ENCODE data around the gene TSPYL6.
"Not testable (repeated sequence)": the region's sequence is repeated elsewhere in the genome, so short reads cannot be mapped to it uniquely, and the experiment has no call there.

Gene TSPYL6

DNA sequence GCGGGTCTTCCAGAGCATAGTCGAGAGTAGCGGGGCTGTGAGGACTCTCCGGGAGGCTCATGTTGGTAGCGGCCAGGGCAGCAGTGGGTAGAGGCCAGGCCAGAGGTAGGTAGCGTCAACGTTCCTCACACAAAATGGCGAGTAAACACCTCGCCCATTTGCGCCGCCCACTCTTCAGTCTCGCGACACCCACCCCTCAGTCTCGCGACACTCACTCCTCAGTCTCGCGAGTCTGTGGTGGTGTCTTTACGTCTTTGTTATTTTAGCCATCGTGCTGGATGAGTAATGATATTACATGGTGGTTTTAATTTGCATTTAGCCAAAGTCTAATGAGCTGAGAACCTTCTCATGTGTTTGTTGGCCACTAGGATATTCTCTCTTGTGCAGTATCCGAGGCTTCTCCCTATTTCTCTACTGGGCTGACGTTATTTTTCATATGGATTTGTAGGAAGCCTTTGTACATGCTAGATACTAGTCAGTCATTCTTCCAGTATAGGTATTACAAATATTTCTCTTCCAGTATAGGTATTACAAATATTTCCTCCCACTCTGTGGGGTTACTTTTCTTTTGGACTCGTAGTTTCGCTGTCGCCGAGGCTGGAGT lies at the start of gene TSPYL6:
Gene TSPYL6, minus strand, starts transcription at position 139 of the 604 bp plus-strand sequence. Its CDS starts 78 bp downstream, at position 61.
- FAIRE-seq = no peak

DNA sequence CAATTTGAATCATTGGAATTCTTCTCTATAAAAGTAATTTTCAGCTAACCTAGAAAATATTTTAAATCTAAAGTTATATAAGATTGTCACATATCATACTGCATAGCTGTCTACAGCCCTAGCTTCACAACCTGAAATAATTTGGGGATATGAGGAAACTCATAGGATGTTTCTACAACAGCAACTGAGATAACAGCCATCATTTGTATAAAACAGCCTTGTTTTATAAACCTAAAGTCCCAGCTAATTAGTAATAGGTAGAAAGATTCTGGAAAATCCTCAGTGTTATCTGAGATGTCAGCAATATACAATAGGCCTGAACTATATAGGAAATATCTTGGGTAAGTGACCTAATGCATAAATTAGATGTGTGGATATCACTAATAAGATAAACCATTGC lies 47.6 kb upstream of the TSPYL6 start:
- no peak for FAIRE-seq

DNA sequence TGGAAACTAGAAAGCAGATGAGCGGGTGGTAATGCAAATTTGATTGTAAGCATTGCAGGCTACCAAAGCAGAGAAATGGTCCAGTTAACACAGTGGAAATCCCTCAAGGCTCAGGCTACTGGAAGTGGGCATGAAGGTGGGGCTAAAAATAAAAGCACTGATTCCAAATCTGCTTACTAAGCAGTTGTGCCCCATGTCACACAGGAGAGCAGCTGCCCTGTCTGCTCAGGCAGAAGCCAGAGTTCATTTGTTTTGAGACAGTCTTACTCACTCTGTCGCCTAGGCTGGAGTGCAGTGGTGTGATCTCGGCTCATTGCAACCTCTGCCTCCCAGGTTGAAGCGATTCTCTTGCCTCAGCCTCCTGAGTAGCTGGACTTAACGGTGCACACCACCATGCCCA lies 42.5 kb upstream of the TSPYL6 start:
- no peak for FAIRE-seq

DNA sequence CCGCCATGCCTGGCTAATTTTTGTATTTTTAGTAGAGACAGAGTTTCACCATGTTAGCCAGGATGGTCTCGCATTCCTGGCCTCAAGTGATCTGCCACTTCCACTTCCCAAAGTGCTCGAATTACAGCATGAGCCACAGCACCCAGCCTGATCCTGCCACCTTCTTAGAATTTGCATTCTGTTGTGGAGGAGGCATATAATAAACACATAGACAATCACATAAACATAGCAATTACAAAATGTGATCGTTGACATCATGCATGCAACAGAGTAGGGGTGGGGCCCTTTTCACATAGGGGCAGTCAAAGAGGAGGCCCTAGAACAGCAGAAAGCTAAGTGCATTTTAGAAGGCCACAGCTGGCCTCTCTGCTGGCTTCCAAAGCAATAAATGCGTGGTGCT lies 39.9 kb upstream of the TSPYL6 start:
- no peak for FAIRE-seq

DNA sequence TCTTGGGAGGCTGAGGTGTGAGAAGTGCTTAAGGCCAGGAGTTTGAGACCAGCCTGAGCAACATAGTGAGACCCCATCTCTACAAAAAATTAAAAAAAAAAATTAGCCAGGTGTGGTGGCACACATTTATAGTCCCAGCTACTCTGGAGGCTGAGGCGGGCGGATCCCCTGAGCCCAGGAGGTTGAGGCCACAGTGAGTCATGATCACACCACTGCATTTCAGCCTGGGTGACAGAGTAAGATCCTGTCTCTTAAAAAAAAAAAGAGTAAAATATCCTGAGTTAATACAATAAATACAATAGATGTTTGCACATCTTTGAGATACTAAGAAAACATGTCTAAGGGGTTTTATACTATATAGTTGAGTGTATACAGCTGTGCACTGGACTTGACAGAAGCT lies 38.6 kb upstream of the TSPYL6 start:
- FAIRE-seq = not testable (repeated sequence)

DNA sequence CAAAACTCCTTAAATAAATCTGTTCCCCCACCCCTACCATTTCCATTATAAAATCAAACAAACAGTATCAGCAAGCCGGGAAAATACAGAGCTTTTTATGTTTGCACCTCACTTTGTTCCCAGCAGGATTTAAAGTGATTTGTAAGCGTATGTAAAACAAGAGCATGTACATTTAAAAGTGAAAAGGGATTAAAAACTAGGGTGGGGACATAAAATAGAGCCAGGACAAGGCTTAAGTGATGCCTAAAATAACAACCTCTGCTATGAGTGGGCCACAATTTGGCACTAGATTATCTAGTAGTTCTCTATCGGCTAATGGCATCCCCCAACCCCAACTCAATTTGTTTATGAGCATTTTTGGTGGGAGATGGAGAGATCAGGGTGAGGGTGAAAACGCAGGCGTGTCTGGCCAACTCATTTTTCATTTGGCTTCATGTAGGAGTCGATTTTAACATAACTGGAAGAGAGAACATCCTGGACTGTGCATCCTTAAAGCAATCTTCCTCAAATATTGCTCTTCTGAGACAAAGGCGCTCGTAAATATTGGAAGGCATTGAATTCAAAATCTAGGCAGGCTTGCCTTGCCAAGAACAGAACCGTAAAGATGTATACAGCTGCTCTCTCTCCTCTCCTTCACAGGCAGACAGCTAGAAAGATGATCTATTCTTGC lies 34.5 kb upstream of the TSPYL6 start:
- FAIRE-seq = no peak

DNA sequence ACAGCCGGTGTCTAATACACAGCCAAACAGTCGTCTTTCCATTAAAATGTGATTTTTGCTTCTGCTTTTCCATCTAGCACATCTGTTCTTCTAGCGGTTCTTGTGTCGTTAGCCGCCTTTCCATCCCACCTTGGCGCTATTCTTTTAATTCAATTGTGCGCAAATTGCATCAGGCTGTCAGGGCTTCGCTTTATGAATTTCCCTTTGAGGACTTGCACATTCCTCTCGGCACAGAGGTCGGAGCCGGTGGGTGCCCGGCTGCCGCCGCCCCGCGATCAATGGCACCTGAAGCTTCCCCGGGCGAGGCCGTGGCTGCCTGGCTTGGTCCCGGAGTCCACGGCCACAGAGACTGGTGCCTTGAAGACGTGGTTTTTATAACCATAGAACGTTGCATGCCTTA lies 33.9 kb upstream of the TSPYL6 start:
- FAIRE-seq = no peak

DNA sequence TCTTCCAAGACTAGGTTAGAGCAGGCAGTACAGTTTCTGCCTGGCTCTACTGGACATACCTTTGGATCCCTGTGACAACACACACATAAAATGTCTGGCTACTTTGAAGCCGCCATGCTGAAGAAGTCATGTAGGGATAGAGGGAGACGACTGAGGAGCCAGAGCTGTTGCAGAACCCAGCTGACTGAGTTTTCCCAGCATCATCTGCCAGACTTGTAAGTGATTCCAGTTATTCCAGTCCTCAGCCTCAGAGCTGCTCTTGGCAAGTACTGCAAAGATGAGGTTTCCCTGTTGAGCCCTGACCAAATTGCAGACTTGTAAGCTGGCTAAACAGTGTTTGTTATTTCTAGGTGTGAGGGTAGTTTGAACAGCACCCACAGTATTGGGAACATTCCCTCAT lies 31.5 kb upstream of the TSPYL6 start:
- FAIRE-seq = no peak

DNA sequence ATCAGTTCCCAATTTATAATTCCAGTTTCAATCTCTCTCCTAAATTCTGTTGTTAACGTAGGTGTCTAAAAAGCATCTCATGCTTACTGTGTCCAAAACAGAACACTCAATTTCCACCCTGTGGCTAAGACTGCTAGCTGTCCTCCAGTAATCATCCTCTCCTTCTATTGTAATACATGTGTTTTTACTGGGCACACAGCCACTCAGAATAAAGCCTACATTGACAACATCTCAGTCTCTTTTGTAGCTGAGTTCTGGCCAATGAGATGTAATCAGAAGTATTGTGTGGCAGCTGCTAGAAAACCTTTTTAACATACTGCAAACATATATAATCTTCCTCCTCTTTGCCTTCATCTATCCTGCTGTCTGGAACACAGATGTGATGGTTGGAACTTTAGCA lies 29.4 kb upstream of the TSPYL6 start:
- no peak for FAIRE-seq

DNA sequence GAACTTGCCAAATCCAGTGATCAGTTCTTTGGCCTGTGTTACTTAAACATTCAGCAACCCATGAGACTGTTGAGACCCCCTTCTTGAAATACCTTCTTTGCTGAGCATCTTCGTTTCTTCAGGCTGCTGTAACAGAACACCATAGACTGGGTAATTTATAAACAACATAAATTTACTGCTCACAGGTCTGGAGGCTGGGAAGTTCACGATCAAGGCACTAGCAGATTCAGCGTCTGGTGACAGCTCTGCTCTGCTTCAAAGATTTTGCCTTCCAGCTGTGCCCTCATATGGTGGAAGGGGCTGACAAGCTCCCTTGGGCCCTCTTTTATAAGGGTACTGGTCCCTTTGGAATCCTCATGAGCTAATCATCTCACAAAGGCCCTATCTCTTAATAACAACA lies 28.8 kb upstream of the TSPYL6 start:
- FAIRE-seq = no peak

DNA sequence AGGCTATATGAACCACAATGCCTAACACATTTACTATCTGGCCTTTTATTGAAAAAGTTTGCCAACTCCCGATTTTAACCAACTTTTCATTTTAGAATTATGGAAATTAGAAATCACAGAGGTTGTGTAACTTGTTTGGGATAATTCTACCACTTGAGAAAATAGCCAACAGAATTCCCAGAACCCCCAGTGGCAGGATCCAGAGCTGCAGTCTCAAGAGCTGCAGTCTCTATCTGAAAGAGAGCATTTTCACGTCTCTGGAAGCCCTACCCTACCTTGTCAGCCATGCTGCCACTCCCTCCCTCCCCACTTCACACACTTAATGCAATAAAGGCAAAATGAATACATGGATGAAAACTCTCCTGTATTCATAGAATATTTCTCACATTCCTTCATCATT lies 23.4 kb upstream of the TSPYL6 start:
- no peak for FAIRE-seq

DNA sequence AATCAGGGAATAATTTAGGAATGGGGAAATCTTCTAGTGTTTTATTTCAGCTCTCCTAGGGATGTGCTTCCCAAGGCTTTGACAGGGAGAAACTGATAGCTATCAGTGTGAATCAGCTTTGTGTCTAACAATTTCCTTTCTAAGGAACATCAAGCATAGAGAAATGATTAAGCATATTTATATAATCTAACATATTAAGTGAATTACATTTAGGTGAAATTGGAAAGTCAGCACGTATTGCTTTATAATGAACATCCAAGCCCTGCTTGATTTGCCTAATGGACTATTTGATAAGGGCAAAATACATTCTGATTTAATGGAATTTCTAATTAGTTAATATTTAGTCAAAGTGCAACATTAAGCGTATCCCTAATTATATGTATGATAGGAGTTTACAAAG lies 19.5 kb upstream of the TSPYL6 start:
- FAIRE-seq = no peak

DNA sequence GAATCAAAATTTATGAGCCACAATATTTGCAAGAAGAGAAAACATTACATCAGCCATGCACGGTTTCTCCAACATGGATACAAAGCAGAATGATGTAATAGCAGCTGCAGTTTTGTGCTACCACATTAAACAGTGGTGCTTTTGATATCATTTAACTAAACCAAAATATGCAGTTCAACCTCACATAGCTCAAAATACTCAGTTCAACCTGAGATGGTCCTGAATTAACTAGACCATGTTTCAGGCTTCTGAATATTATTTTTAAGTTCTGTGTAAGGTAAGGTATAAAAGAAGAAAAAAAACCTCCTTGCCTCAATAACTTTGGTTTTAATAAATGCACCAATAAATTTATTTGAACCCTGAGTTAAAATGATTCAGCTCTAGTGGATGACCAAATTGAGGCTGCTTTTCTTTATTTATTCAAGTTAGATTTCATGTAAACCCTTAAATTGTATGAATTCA lies 18.8 kb upstream of the TSPYL6 start:
- FAIRE-seq = no peak

DNA sequence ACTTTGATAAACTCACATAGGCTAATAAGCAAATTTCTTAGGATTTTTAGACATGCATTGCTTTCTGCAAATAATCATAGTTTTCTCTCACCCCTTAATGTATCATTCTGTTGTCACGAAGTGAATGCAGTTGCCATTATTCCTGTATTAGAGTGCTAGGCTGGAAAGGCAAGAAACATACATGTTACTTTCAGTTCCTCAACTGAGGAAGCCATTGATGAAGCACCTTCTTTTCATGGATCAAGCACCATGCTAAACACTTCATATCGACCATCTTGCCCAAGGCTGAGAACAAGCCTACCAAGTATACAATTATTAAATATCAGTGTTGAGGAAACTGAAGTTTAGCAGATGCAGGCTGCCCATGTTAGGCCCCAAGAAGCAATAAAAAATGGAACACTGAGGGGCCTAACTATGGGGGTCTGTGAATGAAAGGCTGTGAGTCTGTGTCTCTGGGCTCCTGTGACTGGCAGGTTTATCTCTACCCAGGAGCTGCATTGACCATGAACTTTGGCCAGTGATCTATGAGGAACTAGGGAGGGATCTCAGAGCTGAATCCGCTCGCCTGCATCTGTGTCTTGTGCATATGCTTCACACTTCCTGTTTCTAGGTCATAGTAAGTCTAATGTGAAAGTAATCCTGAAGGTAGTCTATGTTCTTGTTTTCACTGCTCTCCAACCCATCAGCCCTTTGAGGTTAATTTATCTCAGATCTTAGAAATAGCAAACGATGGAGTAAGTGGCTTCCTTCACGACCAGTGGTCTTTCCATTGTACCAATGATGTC lies 16.0 kb upstream of the TSPYL6 start:
- no peak for FAIRE-seq

DNA sequence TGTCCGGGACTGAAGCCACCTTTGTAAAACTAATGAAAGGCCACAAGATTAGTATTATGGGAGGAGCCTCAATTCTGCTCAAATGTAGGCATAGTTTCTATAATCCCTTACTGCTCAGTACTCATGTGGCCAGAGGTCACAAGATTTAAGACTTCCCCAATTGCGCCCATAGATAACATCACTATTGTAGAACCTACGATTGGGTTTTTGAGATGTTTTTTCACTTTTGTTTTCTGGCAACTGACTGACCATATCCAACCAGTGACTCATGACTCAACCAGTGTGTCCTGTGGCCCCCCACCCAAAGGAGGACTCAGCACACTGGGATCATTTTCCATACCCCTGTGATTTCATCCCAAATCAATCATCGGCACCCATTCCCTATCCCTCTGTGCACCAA lies 15.2 kb upstream of the TSPYL6 start:
- FAIRE-seq = no peak

DNA sequence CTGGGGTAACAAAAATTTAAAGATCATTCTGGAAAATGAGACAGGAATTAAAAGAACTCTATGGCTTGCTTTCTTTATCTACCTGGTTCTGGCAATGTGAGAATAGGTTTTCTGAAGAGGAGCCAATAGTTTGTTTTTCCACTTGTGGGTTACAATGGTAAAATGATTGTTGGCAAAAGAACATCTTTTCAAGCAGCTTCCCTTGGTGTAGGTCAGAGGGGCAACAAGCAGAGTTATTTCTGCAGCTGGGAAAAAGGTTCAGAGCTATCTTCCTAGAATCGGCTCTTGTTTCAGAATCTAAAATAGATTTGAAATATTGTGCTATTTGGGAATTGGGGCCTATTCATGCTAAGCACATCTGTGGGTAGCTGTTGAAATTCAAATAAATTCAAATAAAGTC lies 11.5 kb upstream of the TSPYL6 start:
- no peak for FAIRE-seq

DNA sequence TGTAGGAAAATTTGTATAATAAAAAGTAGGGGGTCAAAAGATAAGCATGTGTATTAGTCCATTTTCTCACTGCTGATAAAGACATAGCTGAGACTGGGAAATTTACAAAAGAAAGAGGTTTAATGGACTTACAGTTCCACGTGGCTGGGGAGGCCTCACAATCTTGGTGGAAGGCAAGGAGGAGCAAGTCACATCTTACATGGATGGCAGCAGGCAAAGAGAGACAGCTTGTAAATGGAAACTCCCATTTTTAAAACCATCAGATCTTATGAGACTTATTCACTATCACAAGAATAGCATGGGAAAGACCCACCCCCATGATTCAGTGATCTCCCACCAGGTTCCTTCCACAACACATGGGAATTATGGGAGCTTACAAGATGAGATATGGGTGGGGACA lies 9.1 kb upstream of the TSPYL6 start:
- not testable (repeated sequence) for FAIRE-seq

DNA sequence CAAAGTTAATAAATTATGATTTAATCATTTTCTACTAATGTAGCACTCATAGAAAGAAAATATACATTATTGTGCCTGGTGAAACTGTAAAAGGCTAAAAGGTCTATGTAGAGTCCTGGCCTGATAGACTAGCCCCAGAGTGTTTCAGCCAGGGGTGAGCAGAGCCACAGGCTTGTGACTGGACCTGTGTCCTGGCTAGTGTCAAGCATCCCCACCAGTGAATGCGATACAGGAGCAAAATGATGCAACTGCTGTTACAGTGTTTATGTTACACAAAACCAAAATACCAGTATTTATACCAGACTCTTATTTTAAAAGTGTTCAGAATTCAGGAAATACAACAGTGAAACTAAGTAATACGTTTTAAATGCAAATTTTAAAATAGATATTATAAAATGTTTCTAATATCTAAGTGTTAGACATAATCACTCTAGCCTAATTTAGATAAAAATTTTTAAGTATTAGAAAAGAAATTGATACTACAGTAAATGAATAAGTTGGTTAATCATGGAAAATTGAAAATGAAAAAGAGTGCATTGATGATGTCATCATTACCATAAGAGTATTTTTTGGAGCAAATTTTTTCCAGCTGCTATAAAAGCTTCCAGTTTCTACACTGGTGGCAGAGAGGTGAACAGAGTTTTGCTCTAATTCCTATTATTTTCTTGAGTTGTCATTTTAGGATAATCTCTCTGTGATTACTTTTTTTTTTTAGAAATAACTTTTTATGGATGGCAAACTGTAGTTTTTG lies 6.2 kb upstream of the TSPYL6 start:
- FAIRE-seq = peak; percentile 60

DNA sequence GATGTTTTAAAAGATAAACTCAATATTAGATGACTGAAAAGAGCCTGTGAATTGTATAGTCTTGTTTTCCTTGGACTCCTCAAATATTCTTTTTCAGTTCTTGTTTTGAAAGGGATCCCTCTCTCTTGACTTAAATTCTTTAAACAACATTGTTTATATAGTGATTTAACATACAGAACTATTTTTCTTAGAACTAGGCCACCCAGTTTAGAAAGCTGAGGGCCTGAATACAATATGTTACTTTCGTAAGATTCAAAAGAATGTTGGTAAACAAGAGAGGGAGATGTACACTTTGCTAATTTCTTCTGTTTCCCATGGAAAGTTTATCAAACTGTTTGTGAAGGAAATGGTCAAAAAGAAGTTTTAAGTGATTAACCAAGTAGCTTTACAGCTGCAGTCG lies 5.5 kb upstream of the TSPYL6 start:
- no peak for FAIRE-seq

DNA sequence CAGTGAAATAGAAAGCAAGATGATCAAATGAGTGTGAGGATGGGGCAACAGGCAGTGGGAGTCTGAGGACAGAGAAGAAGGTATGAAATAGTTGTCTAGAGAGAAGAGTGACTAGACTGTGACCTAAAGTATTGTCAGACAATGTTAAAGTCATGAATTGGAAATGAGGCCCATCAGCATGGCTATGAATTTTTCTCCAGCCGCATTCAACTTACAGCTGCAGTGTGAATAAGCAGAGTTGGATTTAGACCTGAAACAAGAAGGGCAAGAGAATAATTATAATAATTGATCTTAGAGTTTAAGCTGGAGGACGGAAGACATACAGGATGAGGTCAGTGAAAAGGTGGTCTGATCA lies 4.2 kb upstream of the TSPYL6 start:
- FAIRE-seq = no peak

DNA sequence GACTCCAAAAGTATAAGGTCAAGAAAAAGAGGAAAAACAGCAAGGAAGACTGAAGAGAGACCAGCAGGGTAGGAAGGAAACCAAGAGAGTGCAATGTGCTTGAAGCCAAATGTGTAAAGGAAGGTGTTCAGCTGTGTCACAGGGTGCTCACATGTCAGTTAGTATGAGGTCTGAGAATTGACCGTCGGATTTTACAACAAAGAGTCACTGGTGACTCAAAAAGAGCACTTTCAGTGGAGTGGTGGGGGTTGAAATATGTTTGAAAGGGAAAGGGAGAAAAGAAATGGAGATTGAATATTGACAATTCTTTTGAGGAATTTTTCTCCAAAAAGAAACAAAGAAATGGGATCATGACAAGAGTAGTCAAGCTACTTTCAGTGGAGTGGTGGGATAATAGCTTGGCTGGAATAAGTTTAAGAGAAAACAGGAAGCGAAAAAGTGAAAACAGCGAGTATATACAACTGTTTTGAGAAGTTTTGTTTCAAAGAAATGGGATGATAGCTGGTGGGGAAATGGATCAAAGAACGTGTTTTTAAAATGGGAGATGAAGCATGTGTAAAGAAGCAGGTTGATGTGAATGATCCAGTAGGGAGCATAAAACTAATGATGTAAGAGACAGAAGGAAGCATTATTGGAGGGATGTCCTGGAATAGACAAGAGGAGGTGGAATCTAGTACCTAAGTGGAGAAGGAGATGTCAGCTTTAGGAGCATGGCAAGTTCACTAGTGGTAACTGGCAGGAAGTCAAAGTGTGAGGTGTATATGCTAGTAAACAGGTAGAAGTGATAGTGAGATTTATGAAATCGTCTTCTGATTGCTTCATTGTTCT lies 3.6 kb upstream of the TSPYL6 start:
- FAIRE-seq = no peak

DNA sequence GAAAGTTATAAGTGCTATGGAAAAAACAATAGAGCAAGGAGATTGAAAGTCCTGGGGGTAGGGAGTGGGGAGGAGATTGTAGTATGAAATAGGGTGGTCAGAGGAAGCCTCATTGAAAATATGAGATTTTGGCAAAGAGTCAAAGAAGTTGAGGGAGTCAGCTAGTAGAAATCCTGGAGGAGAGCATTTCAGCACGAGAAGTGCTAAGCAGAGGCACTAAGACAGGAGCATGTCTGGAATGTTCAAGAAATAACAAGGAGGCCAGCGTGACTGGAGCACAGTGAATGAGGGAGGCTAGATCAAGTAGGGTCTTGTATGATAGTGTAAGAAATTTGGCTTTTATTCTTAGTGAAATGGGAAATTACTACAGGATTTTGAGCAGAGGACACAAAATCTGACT lies 2.1 kb upstream of the TSPYL6 start:
- no peak for FAIRE-seq
